ENCODE results near the gene EZH1.

The EZH1 gene

DNA sequence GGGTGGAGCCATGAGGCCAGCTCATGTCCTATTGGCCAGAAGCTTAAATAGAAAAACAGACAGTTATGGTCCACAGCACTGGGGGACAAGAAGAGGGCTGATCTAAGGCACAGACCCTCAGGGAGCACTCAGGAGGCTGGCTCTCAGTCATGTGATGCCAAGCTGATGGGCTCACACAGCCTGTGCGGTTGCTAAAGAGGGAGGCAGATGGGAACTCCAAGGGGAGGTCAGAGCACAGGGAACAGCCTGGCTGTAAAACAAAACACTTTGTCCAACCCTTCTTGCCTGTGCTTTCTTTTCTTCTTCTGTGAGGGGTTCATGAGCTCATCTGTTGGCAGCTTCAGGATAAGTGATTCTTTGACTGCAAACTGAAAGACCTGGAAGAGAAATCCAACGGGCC lies 35.3 kb downstream of the EZH1 start:
- DNase-seq (ENCODE audit: low read depth) = no peak

GRCh38 chr17:42708588-42708987 lies 36.3 kb downstream of the EZH1 start:
- DNase-seq (ENCODE audit: low read depth) = no peak

DNA sequence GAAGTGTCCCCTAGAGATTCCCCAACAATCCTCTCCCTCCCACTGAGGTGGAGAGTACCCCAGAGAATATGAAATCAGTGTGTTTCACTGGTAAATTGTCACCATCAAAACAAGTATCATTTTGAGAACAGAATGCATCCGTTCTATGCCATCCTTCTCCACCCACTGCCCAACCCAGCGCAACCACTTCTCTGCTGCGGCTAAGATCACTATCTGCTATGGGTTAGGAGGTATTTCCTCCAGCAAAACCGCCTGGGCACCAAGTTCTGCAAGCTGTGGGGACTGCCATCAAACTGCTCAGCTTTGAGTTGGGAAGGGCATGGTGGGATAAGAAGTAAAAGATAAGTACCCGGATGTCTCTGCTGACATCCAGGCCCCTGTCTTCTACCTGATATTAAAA lies 38.1 kb downstream of the EZH1 start:
- no peak for DNase-seq (ENCODE audit: low read depth)

DNA sequence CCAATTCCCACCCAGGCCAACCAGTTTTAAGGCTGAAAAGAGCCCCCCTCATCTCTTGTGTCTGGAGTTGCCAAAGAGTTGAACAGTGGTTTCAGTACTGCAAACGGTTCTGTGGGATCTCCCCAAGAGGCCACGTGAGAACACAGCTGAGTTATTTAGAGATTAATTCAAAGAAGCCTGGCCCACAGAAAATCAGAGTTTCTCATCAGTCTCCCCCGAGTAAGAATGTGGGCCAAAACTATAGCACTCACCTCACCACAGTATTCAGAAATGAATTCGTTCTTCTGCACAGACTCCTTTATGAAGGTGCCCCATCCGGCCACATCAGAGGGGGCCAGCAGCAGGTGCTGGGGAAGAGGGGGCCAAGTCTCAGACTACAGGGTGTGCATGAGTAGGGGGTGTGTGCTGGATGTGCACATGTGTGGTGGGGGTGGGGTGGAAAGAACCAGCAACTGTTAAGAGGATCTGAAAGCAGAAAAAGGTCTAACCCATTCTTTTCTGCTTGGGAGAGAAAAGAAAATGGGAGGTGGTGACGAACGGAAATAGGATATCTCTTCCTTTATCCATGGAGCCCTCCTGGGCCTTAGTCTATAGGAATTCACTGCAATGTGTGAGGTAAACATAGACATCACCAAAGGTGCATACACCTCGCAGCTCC lies 39.9 kb downstream of the EZH1 start:
- DNase-seq (ENCODE audit: low read depth) = no peak

GRCh38 chr17:42704490-42704836 lies 40.4 kb downstream of the EZH1 start:
- no peak for DNase-seq (ENCODE audit: low read depth)

GRCh38 chr17:42702446-42702845 lies 42.4 kb downstream of the EZH1 start:
- no peak for DNase-seq (ENCODE audit: low read depth)

DNA sequence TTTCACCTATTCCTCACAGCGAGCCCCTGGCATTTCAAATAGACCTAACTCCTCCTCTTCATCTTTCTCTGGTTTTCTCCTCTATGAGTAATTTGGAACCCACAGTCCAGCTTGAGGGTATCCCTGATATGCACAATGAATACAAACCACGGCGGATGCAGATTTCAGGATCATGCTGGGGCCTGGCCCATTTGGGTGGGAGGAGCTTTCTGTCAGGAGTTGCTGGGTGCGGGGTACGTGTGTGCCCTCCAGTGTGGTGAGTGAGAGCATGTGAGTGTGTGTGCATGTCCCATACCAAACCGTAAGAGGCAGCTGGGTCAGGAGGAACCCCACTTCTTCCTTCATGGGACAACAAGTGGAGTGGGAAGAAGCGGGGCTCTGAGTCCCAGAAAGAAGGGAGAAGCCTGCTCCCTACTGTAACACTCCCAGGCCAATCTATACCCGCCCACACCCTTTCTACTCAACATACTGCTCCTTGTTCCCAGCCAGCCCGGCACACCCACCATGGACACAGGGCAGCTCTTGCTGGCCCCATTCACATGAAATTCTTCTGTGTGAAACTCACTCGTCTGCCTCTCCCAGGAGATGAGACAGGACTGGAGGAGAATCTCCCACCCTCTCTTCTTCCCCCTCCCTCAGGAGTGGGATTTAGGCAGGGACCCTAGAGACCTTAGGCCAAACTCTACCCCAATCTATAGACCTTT lies 44.1 kb downstream of the EZH1 start:
- no peak for DNase-seq (ENCODE audit: low read depth)

GRCh38 chr17:42699415-42699740 lies 45.5 kb downstream of the EZH1 start:
- no peak for DNase-seq (ENCODE audit: low read depth)

DNA sequence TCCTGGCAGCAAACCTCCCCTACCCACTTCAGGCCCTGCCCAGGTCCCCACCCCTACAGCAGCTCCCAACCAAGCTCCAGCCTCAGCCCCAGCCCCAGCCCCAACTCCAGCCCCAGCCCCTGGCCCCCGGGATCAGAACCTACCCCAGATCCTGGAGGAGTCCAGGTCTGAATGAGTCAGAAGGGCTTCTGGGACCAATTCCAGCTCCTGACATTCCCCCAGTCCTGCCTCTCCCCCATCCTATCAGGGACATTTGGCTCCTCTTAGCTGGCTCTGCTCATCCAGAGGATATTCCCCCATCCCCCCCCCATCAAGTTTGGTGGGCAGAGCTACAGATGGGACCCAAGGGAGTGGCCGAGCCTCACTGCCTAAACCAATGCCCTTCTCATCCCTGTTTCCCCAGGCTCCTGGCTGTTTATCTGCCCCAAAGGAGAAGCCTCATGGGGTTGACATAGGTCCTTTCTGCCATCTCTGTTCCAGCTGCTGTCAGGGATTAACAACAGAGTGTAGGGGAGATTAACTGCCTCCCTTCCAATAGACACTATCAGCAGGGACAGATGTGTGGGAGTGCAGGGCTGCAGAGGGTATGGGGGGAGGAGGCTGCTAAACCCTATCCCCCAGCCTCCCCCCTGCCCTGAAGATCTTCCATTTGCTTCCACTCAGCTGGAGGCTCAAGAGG lies 46.0 kb downstream of the EZH1 start:
- no peak for DNase-seq (ENCODE audit: low read depth)

GRCh38 chr17:42697108-42697811 lies 47.6 kb downstream of the EZH1 start:
- DNase-seq (ENCODE audit: low read depth) = no peak

GRCh38 chr17:42695500-42695899 lies 49.3 kb downstream of the EZH1 start:
- DNase-seq (ENCODE audit: low read depth) = no peak

DNA sequence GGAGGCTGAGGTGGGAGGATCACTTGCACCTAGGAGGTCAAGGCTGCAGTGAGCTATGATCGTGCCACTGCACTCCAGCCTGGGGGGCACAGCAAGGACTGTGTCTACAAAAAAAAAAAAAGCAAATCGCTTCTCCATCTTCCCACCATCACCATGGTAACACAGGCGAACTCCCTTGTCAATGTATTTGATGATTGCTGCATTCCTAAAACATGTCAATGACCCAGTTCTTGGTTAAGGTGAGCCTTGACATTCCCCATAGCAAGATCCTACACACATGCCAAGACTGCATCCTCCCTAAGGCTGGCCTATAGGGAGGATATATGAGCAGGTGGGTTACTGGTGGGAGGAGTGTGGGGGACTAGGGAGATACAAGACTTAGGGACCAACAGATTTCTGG lies 50.3 kb downstream of the EZH1 start:
- no peak for DNase-seq (ENCODE audit: low read depth)

GRCh38 chr17:42692489-42692888 lies 52.4 kb downstream of the EZH1 start:
- no peak for DNase-seq (ENCODE audit: low read depth)

GRCh38 chr17:42691021-42691545 lies 53.8 kb downstream of the EZH1 start:
- no peak for DNase-seq (ENCODE audit: low read depth)

DNA sequence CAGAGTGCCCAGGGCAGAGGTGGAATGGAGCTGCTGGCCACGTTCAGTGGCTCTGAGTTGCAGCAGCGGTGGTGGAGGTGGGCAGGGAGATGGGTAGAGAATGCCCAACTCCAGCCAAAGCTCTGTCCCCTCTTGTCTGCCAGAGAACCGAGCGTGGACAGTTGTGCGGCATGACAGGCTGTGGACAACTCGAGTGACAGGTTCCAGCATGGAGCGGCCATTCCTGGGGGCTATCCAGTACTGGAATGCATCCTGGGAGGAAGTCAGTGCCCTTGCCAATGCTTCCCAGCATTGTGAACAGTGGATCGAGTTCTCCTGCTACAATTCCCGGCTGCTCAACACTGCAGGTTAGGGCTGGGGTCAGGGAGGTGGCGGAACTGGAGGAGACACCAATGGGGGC lies 54.2 kb downstream of the EZH1 start:
- DNase-seq (ENCODE audit: low read depth) = no peak

- no peak for DNase-seq (ENCODE audit: low read depth)
Observed at GRCh38 chr17:42687707-42688320, 57.0 kb downstream of the EZH1 start.

DNA sequence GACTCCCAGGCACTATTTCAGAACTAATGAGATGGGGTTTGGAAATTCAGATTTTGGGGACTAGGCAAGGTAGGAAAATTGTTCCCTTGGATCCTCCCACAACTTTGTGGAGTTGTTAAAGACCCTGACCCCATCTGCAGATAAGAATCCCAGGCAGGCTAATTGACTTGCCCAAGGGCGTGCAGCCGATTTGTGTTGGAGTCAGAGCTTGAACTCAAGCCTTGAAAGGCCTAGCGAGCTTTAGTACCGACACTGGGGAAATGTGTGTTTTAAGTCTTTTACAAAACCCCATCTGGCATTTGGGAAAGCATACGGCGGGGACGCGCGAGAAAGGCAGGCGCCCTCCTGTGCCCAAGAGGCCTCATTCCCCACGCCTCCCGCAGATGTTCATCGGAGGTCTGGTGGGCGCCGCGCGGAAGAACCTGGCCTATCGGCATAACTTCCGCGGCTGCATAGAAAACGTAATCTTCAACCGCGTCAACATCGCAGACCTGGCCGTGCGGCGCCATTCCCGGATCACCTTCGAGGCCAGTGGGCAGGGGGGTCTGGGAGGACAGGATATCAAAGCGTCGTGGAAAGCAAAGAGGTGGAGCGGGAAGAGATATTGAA lies 58.2 kb downstream of the EZH1 start:
- DNase-seq (ENCODE audit: low read depth) = no peak

DNA sequence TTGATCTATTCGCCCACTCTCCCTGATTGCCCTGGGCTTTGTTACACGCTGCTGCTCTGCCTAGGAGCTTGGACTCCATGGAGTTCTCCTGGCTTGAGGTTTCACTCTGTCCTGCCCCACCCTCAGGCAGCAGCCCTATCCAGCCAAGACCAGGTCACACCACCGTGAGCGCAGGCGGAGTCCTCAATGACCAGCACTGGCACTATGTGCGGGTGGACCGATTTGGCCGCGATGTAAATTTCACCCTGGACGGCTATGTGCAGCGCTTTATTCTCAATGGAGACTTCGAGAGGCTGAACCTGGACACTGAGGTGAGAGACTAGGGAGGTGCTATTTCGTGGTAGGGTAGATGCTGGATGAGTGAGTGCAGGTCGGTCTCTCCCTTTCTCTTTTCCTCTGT lies 59.0 kb downstream of the EZH1 start:
- no peak for DNase-seq (ENCODE audit: low read depth)

DNA sequence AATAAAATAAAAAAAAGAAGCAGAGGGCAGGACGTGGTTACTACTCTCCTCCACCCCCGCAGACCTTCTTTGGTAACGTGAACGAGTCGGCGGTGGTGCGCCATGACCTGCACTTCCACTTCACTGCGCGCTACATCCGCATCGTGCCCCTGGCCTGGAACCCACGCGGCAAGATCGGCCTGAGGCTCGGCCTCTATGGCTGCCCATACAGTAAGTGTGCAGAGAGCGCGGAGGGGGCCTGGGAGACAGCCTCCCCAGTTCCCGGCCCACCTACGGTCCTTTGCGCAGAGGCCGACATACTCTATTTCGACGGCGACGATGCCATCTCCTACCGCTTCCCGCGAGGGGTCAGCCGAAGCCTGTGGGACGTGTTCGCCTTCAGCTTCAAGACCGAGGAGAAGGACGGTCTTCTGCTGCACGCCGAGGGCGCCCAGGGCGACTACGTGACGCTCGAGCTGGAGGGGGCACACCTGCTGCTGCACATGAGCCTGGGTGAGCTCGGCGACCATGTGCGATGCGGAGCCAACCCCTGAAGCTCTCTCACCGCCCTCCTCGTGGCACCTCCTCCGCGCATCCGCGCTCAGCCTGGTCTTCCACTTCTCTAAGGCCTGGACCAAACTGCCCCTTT lies 59.8 kb downstream of the EZH1 start:
- DNase-seq (ENCODE audit: low read depth) = no peak

DNA sequence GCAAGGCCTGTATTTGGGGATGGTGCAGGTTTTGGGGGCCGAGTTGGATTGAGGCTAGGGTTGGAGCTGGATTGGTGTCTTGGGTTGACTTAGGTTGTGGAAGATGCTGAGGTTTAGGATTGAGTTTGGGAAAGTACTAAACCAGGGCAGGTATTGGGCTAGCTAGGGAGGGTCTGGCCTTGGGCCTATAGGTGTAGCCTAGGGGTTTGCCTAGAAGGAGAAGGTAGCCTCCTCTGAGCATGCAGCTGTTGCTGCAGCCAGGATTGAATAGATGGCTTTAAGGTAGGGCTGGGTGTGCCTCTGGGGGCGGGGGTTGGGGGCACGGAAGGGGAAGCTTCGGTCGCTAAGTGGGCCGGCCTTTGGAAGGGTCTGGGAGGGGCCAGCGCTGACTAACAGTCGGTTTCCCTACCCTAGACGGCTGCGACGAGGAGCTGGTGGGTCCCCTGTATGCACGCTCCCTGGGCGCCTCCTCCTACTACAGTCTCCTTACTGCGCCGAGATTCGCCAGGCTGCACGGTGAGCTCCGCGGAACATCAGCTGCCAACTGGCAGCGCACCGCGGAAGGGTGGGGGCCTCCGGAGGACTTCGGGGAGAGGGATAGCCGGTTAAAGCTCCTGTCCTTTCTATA lies 61.3 kb downstream of the EZH1 start:
- no peak for DNase-seq (ENCODE audit: low read depth)
